ENCODE results near the gene SH2B2.
"Not testable (repeated sequence)": the region's sequence is repeated elsewhere in the genome, so short reads cannot be mapped to it uniquely, and the experiment has no call there.

SH2B2 gene

GRCh38 chr7:102287111-102287980 is 678 bp downstream of the SH2B2 start:
- DNase-seq = no peak

DNA sequence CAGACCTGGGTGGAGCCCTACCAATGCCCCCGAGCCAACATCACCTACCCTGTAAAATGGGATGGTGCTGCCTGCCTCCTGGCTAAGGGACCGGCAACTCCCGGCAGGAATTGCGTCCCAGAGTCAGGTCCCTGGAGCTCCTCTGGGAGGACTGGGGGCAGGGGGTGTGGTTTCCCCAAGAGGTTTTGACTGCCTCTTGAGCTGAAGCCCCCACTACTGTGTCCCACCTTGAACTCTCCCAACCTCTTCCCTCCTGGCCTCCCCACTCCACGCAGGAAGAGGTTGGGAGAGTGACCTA is 1.3 kb downstream of the SH2B2 start:
- no peak for DNase-seq

DNA sequence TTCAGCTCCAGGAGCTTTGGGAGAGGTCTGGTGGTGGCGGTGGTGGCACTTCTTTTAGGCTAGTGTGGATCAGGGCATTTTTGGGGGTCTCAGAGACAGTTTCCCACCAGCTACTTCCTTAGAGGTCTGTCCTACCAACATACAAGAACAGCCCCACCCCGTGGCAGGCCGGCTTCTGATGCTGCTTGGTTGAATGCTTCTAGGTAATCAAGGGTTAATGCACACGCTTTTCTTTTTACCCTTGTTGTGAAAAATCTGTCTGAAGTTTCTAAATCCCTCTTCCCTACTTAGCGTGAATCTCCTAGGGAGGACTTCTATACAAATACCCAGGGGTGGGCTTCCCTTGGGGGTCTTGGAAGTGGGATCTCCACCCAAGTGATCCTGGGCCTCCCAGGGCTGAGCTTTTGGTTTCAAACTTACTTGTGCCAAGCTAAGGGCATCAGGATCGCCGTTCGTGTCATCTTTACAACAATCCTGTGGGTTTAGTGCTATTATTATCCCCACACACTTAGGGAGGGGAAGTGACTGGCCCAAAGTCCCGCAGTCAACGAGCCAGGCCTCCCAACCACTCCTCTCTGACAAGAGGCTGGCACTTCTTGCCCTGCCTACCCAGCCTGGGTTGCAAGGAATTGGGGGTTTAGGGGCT is 1.7 kb downstream of the SH2B2 start:
- no peak for DNase-seq

- no peak for DNase-seq
Measured at GRCh38 chr7:102289057-102289456, 2.4 kb downstream of the SH2B2 start.

- no peak for DNase-seq
Measured at GRCh38 chr7:102291056-102291915, 4.6 kb downstream of the SH2B2 start.

DNA sequence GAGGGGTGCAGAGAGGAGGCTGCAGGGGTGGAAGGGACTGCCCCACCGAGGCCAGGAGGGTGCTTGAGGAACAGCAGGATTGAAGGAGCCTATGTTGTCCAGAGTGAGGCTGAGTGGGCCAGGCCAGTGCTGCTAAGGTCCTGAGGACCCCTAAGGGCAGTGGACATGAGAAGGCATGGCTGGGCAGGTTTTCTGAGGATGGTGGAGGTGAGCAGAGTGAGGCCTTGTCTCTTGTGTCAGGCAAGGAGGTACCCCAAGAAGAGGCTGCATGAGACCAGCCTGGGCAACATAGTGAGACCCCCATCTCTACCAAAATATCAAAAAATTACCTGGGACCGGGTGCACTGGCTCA is 5.2 kb downstream of the SH2B2 start:
- no peak for DNase-seq

GRCh38 chr7:102292813-102293798 is 6.4 kb downstream of the SH2B2 start:
- no peak for DNase-seq

DNA sequence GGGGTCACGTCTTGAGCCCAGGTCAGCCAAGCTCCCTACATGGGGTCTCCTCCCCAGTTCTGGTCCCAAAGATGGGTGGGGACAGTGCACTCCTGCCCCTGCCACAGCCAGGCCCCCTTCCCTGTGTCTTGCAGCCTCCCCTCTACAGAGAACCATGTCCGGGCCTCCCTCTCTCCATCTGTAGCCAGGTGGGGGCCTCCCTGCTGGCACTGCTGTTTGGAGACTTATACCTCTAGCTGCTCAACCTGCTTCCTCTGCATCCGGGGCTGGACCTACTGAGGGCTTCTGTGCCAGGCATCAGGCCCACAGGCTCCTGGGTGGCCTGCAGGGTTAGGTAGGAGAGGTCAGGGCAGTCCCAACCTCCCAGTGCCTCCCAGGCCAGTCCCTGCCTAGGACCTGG is 7.9 kb downstream of the SH2B2 start:
- DNase-seq = no peak

DNA sequence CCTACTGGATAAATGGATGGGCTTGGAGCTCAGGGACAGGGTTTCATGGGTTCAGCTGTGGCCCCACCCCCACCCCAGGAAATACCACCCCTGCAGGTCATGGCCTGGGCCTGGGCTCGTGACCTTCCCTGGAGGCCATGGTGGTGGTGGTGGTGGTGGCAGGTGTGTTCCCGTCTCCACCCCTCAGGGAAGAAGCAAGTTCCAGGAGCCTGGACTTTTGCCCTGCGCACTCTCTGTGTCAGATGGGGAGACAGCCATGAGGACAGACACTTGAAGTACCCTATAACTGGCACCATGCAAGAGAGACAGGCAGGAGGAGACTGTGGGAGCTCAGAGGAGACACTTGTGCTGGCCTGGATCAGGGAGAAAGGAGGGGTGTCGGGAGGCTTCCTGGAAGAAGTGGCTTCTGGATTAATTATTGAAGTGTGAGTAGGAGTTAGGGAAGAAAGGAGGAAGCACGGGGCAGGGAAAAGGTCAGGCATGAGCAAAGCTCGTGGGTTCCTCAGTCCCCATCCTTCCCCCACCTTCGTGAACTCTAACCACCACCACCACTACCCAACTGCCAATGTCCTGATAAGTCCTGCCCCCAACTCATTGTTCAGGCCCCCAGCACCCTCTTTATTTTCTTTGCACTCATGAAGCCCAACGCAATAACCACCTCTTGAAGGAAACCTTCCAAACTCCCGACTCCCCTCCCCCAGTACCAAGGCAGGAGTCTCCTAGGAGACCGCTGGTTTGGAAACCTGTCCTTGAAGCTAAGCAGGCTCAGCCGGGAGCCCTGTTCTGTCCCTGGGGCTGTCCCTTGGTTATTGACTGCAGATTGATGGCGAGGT is 8.9 kb downstream of the SH2B2 start:
- DNase-seq = no peak

DNA sequence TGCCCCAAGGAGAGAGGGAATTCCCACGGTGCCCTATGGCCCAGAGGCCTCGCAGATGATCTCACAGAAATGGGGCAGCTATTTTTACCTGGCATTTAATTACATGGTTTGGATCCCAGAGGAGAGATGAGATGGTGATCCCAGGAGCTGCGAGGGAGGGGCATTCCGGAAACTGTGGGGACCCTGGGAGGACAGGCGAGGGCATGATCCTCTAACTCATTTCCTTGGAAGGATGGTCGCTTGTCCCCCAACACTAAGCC is 9.4 kb downstream of the SH2B2 start:
- DNase-seq = no peak

GRCh38 chr7:102296514-102296913 is 9.8 kb downstream of the SH2B2 start:
- no peak for DNase-seq

DNA sequence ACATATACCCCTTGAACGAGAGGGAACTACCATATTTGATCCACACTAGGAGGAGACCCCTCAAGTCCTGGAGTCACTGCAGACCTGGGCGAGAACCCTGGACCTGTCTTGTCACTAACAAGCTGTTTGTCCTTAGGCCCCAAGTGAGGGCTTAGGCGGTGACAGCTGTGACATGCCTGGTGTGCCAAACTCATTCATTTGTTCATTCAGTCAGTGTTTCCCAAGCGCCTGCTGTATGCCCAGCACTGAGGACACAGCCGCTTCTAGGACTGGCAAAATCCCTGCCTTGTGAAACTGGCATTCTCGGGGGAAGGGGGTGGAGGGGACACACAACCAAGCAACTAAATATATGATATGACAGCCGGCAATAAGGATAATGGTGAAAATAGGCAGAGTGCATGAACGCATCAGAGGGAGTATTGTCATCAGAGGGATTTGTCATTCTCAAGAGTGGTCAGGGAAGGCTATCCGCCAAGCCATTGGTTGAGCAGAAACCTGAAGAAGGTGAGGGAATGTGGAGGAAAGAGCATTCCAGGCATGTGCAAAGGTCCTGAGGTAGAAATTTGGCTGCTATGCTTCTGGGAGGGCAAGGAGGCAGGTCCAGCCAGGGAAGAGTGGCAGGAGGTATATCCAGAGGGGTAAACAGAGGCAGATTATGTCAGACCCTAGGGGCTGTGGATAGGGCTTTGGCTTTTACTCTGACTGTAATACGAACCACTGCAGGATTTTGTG is 11.0 kb downstream of the SH2B2 start:
- DNase-seq = no peak

DNA sequence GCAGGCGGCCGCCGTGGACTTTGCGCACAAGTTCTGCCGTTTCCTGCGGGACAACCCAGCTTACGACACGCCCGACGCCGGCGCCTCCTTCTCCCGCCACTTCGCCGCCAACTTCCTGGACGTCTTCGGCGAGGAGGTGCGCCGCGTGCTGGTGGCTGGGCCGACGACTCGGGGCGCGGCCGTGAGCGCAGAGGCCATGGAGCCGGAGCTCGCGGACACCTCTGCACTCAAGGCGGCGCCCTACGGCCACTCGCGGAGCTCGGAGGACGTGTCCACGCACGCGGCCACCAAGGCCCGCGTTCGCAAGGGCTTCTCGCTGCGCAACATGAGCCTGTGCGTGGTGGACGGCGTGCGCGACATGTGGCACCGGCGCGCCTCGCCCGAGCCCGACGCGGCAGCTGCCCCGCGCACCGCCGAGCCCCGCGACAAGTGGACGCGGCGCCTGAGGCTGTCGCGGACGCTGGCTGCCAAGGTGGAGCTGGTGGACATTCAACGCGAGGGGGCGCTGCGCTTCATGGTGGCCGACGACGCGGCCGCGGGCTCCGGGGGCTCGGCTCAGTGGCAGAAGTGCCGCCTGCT is 14.1 kb downstream of the SH2B2 start:
- DNase-seq = no peak

DNA sequence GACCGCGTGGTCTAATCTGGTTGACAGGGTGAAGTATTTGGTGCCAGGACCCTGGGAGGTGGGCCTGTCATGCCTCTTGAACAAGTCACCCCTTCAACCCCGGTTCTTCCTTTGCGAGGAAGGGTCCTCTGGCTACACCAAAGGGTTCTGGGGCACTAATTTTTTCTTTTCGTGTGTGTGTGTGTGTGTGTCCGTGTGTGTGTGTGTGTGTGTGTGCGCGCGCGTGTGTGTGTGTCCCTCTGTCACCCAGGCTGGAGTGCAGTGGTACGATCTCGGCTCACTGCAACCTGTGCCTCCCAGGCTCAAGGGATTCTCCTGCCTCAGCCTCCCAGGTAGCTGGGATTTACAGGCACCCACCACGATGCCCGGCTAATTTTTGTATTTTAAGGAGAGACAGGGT is 14.7 kb downstream of the SH2B2 start:
- DNase-seq = not testable (repeated sequence)

DNA sequence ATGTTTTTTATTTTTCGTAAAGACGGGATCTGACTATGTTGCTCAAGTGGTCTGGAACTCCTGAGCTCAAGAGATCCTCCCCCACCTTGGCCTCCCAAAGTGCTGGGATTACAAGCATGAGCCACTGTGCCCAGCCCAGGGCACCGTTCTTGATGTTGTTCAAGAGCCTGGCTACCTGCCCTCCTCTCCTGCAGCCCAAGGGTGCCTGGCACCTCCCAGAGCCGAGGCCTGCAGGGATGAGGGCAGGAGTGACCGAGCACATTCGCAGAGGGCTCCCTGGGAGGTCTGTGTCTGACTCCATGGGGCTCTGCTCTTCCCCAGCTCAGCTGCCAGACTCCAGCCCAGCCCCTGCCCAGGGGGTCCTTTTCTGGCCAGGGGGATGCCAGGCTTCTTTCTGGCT is 15.4 kb downstream of the SH2B2 start:
- no peak for DNase-seq

DNA sequence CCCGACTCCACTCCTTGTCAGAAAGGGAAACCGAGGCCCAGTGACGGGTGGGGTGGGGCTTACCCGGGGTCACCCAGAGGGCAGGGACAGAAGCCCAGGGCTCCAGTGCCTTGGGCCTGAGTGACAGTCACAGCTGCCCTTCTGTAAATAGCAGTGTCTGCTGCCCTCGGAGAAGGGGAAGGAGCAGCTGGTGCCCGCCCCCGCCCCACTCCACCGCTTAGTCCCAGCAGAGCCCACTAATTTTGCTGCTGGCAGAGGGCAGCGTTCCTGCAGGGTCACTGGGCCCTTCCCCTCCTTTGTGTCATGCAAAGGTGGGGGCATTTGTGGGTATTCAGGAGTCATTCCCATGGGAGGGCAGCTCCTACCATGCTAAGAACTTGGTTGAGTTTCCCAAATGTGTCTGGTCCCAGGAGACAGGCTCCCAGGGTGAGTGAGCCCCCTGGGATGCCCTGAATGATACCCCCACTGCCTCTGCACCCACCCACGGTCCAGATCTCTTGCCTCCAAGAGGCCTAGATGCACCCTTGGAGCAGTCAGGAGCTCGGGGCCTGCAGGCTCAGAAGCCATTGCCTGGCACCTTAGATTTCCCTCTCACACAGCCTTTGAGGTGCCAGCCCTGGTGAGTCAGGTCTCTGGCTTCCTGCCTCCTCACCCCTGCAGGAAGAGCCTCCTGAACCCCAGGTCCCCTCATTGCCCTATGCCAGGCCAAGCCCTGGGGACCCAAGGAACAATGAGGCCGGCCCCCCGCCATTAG is 17.2 kb downstream of the SH2B2 start:
- DNase-seq = no peak

- no peak for DNase-seq
Measured at GRCh38 chr7:102304668-102305067, 18.0 kb downstream of the SH2B2 start.

DNA sequence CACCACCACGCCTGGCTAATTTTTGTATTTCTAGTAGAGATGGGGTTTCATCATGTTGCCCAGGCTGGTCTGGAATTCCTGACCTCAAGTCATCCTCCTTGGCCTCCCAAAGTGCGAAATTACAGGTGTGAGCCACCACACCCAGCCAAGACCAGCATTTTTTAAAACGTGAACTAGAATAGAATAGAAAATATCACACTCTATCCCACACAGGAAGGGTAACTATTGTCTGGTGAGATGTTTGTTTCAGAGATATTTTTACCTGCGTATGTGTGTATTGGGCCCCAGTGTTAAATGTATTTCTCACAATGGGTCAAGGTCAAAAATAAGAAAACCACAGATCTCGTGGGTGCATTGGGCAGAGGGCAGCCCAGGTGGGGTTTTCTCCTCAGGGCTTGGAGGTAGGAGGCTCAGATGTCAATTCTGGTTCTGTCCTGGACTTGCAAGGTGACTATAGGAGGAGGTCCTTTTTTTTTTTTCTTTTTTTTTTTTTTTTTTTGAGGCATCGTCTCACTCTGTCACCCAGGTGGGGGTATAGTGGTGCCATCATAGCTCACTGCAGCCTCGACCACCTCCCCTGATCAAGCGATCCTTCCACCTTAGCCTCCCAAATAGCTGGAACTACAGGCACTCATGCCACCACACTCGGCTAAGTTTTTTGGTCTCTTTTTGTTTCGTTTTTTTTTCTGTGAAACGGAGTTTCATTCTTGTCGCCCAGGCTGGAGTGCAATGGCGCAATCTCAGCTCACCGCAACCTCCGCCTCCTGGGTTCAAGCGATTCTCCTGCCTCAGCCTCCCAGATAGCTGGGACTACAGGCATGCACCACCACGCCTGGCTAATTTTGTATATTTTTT is 19.0 kb downstream of the SH2B2 start:
- DNase-seq = no peak

All from NCI-H2107 (cell line).